ENCODE results near the gene ZNF800.
"Not testable (repeated sequence)": the region's sequence is repeated elsewhere in the genome, so short reads cannot be mapped to it uniquely, and the experiment has no call there.

The ZNF800 gene

DNA sequence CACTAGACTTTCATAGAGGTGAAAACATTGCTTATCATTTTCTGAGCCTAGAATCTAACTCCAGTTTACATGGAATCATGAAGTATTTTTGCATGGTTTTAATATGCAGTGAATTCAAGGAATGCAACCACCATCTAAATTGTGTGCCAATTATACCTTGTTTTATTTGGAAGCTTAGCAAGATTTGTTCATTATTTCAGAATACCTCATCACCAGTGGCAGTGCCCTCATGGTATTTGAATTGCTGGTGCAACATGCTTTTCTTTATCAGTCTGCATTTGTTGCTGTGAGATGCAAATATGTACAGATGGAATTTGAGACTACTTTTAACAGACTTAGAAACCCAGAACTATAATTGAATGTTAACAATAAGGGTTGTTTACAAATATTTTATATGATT, 18.7 kb upstream of the ZNF800 start:
- no peak for TF ChIP-seq CTCF (IDR thresholded peaks at IDR 0.05; ENCODE audit: borderline replicate concordance, control extremely low read depth, extremely low read depth, insufficient read depth, missing control alignments)
- DNase-seq (ENCODE audit: low spot score) = no peak
- in situ Hi-C loops (cut with MboI; ENCODE audit: low sequenced_read_pairs, unreplicated experiment) = no loop called here

DNA sequence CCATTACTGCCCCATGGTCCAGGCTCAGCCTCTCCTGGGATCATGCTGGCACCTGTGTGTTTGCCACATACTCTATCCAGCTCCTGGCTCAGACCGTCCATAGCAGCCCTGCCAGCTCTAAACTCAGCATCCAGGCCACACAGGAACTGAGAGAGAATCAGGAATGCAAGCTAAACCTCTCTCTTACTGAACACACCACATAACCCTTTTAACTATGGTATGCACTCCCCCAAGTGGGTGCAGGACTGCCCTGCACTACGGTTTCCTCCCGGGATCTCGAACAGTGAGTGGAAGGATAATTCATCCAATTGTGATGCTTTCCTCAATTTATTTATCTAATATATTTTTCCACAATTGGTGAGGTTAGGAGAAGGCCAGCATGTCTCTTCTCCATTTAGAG, 17.1 kb upstream of the ZNF800 start:
- in situ Hi-C loops (cut with MboI; ENCODE audit: low sequenced_read_pairs, unreplicated experiment) = no loop called here
- TF ChIP-seq CTCF (IDR thresholded peaks at IDR 0.05; ENCODE audit: borderline replicate concordance, control extremely low read depth, extremely low read depth, insufficient read depth, missing control alignments) = no peak
- no peak for DNase-seq (ENCODE audit: low spot score)

DNA sequence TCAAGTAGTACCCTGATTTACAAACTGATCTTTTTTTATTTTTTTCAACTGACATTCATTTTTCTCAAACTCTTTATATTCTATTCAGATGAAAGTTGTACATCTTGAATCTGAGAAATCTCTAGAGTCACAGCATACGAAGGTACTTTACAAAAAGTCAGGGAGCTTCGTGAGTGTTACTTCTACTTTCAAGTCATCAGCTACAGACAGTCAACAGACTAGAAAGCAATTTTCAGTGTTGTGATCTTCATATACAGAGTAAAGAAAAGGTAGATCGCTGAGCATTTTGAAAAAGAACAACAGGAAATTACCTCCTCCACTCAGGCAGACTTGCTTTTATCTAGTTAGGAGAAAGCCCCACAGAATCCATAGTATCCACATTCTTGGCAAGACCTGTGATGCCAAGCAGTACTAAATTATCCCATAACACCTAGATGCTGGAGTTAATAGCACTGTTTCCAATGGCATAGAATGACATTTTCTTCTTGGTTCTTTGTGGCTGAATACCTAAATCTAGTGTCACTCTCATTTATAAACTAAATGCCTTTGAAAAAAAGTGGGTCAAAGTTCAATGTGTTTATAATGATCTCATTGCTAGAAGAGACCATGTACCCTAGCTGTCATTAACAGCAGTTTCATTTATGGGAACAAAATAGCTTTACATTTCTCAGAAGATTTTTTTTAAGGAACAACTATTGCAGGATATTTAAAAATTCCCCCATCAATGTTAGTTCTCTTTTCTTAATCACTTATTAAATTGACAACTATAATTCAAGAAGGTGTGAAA, 12.0 kb upstream of the ZNF800 start:
- no peak for DNase-seq (ENCODE audit: low spot score)
- TF ChIP-seq CTCF (IDR thresholded peaks at IDR 0.05; ENCODE audit: borderline replicate concordance, control extremely low read depth, extremely low read depth, insufficient read depth, missing control alignments) = no peak
- in situ Hi-C loops (cut with MboI; ENCODE audit: low sequenced_read_pairs, unreplicated experiment) = no loop called here

- TF ChIP-seq CTCF (IDR thresholded peaks at IDR 0.05; ENCODE audit: borderline replicate concordance, control extremely low read depth, extremely low read depth, insufficient read depth, missing control alignments) = no peak
- no peak for DNase-seq (ENCODE audit: low spot score)
- in situ Hi-C loops (cut with MboI; ENCODE audit: low sequenced_read_pairs, unreplicated experiment) = no loop called here
Measured at GRCh38 chr7:127396184-127396583, 3.7 kb upstream of the ZNF800 start.

- in situ Hi-C loops (cut with MboI; ENCODE audit: low sequenced_read_pairs, unreplicated experiment) = not testable (repeated sequence)
Measured at GRCh38 chr7:127395104-127395503, 2.6 kb upstream of the ZNF800 start.

GRCh38 chr7:127393368-127394058, 1.0 kb upstream of the ZNF800 start:
- in situ Hi-C loops (cut with MboI; ENCODE audit: low sequenced_read_pairs, unreplicated experiment) = no loop called here
- TF ChIP-seq CTCF (IDR thresholded peaks at IDR 0.05; ENCODE audit: borderline replicate concordance, control extremely low read depth, extremely low read depth, insufficient read depth, missing control alignments) = no peak
- no peak for DNase-seq (ENCODE audit: low spot score)

More at GRCh38 chr7:127395104-127395503, 2.6 kb upstream of the ZNF800 start:
- not testable (repeated sequence) for DNase-seq (ENCODE audit: low spot score)

- DNase-seq (ENCODE audit: low spot score) = peak; percentile 75
- no peak for TF ChIP-seq CTCF (IDR thresholded peaks at IDR 0.05; ENCODE audit: borderline replicate concordance, control extremely low read depth, extremely low read depth, insufficient read depth, missing control alignments)
- in situ Hi-C loops (cut with MboI; ENCODE audit: low sequenced_read_pairs, unreplicated experiment) = no loop called here
Measured at GRCh38 chr7:127392182-127392565, 334 bp downstream of the ZNF800 start.

Data from GM13976 (cell line).